ENCODE results near the gene PDK3. TPM values are rescaled to one million over a fixed set of nuclear protein-coding genes. Genes with fewer than 3 reads are reported as not detected.

PDK3 gene
- polyA plus RNA-seq, 4 donors, result 3.7 to 10.5 (median 8.7) TPM

GRCh38 chrX:24480400-24480865 is 15.3 kb downstream of the PDK3 start:
- DNase-seq (ENCODE audit: low read depth in 4 of 4, low spot score in 3 of 4), result no peak

- DNase-seq (ENCODE audit: low read depth in 4 of 4, low spot score in 3 of 4), result no peak
Observed at GRCh38 chrX:24482823-24483415, 17.8 kb downstream of the PDK3 start.

- no peak for DNase-seq (ENCODE audit: low read depth in 4 of 4, low spot score in 3 of 4)
Observed at GRCh38 chrX:24483596-24483995, 18.5 kb downstream of the PDK3 start.

- DNase-seq (ENCODE audit: low read depth in 4 of 4, low spot score in 3 of 4), result no peak
Observed at GRCh38 chrX:24485323-24485722, 20.2 kb downstream of the PDK3 start.

- DNase-seq (ENCODE audit: low read depth in 4 of 4, low spot score in 3 of 4), result no peak
Observed at GRCh38 chrX:24485976-24486680, 21.0 kb downstream of the PDK3 start.

GRCh38 chrX:24487571-24487970 is 22.5 kb downstream of the PDK3 start:
- no peak for DNase-seq (ENCODE audit: low read depth in 4 of 4, low spot score in 3 of 4)

- no peak for DNase-seq (ENCODE audit: low read depth in 4 of 4, low spot score in 3 of 4)
Observed at GRCh38 chrX:24491741-24492140, 26.7 kb downstream of the PDK3 start.

- DNase-seq (ENCODE audit: low read depth in 4 of 4, low spot score in 3 of 4), result no peak
Observed at GRCh38 chrX:24493740-24494581, 28.9 kb downstream of the PDK3 start.

- peak in 3 of 4 donors; percentile 8 to 19 (median 16) for DNase-seq (ENCODE audit: low read depth in 4 of 4, low spot score in 3 of 4)
Observed at GRCh38 chrX:24494647-24495075, 29.6 kb downstream of the PDK3 start.

GRCh38 chrX:24495700-24496099 is 30.6 kb downstream of the PDK3 start:
- DNase-seq (ENCODE audit: low read depth in 4 of 4, low spot score in 3 of 4), result no peak

GRCh38 chrX:24498181-24498580 is 33.1 kb downstream of the PDK3 start:
- no peak for DNase-seq (ENCODE audit: low read depth in 4 of 4, low spot score in 3 of 4)

- no peak for DNase-seq (ENCODE audit: low read depth in 4 of 4, low spot score in 3 of 4)
Observed at GRCh38 chrX:24498975-24499374, 33.9 kb downstream of the PDK3 start.

- no peak for DNase-seq (ENCODE audit: low read depth in 4 of 4, low spot score in 3 of 4)
Observed at GRCh38 chrX:24506082-24506481, 41.0 kb downstream of the PDK3 start.

GRCh38 chrX:24508375-24508774 is 43.3 kb downstream of the PDK3 start:
- no peak for DNase-seq (ENCODE audit: low read depth in 4 of 4, low spot score in 3 of 4)

GRCh38 chrX:24513416-24513815 is 48.3 kb downstream of the PDK3 start:
- no peak for DNase-seq (ENCODE audit: low read depth in 4 of 4, low spot score in 3 of 4)

GRCh38 chrX:24515447-24515846 is 50.4 kb downstream of the PDK3 start:
- no peak for DNase-seq (ENCODE audit: low read depth in 4 of 4, low spot score in 3 of 4)

- no peak for DNase-seq (ENCODE audit: low read depth in 4 of 4, low spot score in 3 of 4)
Observed at GRCh38 chrX:24520472-24520871, 55.4 kb downstream of the PDK3 start.

- DNase-seq (ENCODE audit: low read depth in 4 of 4, low spot score in 3 of 4), result no peak
Observed at GRCh38 chrX:24525455-24525854, 60.4 kb downstream of the PDK3 start.

- no peak for DNase-seq (ENCODE audit: low read depth in 4 of 4, low spot score in 3 of 4)
Observed at GRCh38 chrX:24526616-24527015, 61.5 kb downstream of the PDK3 start.

GRCh38 chrX:24528605-24529004 is 63.5 kb downstream of the PDK3 start:
- DNase-seq (ENCODE audit: low read depth in 4 of 4, low spot score in 3 of 4), result no peak

GRCh38 chrX:24536551-24536950 is 71.5 kb downstream of the PDK3 start:
- no peak for DNase-seq (ENCODE audit: low read depth in 4 of 4, low spot score in 3 of 4)

Data from left renal pelvis (tissue), 4 donors.